ENCODE results near the gene HLF. TPM values are rescaled to one million over a fixed set of nuclear protein-coding genes. Genes with fewer than 3 reads are reported as not detected.
A peak's percentile ranks its signal among the peaks of the same experiment; 100 is the strongest.

Gene HLF
- total RNA-seq, 2 donors from 2014 or later: 20.2 to 22.5 TPM

DNA sequence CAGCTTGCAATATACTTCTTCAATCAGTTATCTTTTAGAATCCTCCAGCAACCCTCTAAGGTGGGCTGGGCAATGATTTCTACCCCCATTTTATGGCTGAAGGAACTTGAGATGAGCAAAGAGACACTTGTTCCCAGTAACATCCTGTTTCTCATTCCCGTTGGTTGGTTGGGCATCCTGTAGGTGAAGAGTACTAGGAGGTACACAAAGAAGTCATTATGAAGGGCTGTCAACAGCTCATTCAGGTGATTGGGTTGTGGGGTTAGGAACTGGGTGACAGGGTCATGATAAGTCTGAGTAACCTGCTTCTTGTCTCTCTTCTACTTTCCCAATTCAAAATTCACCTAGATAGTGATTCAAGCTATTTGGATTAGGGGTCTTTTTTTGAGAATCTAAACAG is 80.4 kb downstream of the HLF start:
- H3K9me3 ChIP-seq (ENCODE audit: control insufficient read depth, low read length, poor library complexity, severe bottlenecking): no peaks in the 10 kb centered on the region
- no peak overlapping the region for H3K4me3 Mint-ChIP-seq
- H3K27ac Mint-ChIP-seq: peak overlapping the region; percentile 93
- peaks cover 45% of the 10 kb centered on the region for H3K4me1 Mint-ChIP-seq
- DNase-seq: no peak
- no peak for ATAC-seq
- peaks cover 3% of the 10 kb centered on the region for H3K36me3 Mint-ChIP-seq (ENCODE audit: low read depth)
- no peaks in the 10 kb centered on the region for H3K27me3 Mint-ChIP-seq

GRCh38 chr17:55346658-55347057 is 81.9 kb downstream of the HLF start:
- DNase-seq (no peak), ATAC-seq (no peak)
- H3K4me3 Mint-ChIP-seq: no peak overlapping the region
- no peaks in the 10 kb centered on the region for H3K27me3 Mint-ChIP-seq
- no peak overlapping the region for H3K27ac Mint-ChIP-seq
- H3K9me3 ChIP-seq (ENCODE audit: control insufficient read depth, low read length, poor library complexity, severe bottlenecking): no peaks in the 10 kb centered on the region
- H3K36me3 Mint-ChIP-seq (ENCODE audit: low read depth): peaks cover 3% of the 10 kb centered on the region
- H3K4me1 Mint-ChIP-seq: peaks cover 45% of the 10 kb centered on the region

DNA sequence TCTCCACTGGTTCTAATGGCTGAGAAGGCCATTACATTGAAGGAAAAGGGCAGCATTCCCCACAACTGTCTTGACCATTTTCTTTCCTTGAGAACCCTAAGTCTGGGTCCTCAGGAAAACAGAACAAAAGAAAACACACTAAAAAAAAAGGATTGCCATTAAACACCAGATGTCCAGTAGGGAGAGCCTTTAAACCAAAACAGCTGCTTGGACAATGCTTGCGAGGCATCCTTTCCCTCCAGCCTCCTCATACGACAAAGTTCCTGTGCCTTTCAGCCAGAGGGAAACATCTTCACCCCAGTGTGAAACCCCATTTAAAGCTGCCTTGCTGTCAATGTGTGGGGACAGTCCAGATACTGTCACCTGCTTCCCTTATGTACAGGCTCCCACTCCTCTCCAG is 82.6 kb downstream of the HLF start:
- H3K27me3 Mint-ChIP-seq: no peaks in the 10 kb centered on the region
- H3K4me1 Mint-ChIP-seq: peaks cover 44% of the 10 kb centered on the region
- no peak overlapping the region for H3K4me3 Mint-ChIP-seq
- peak overlapping the region; percentile 80 for H3K27ac Mint-ChIP-seq
- DNase-seq: no peak
- peaks cover 3% of the 10 kb centered on the region for H3K36me3 Mint-ChIP-seq (ENCODE audit: low read depth)
- no peak for ATAC-seq
- H3K9me3 ChIP-seq (ENCODE audit: control insufficient read depth, low read length, poor library complexity, severe bottlenecking): no peaks in the 10 kb centered on the region

- Mint-ChIP-seq H3K4me1 (peaks cover 30% of the 10 kb centered on the region), H3K27me3 (no peaks in the 10 kb centered on the region), H3K36me3 (ENCODE audit: low read depth) (peaks cover 3% of the 10 kb centered on the region), H3K27ac (peak overlapping the region; percentile 80), H3K4me3 (peak overlapping the region; percentile 67)
- DNase-seq (peak; percentile 7 to 20 (median 14)), ATAC-seq (peak; percentile 71)
- H3K9me3 ChIP-seq (ENCODE audit: control insufficient read depth, low read length, poor library complexity, severe bottlenecking): no peaks in the 10 kb centered on the region
Measured at GRCh38 chr17:55348749-55349354, 84.1 kb downstream of the HLF start.

GRCh38 chr17:55350825-55351205 is 86.1 kb downstream of the HLF start:
- no peak for ATAC-seq
- no peaks in the 10 kb centered on the region for H3K9me3 ChIP-seq (ENCODE audit: control insufficient read depth, low read length, poor library complexity, severe bottlenecking)
- H3K27ac Mint-ChIP-seq: no peak overlapping the region
- peaks cover 19% of the 10 kb centered on the region for H3K4me1 Mint-ChIP-seq
- DNase-seq: no peak
- H3K27me3 Mint-ChIP-seq: no peaks in the 10 kb centered on the region
- no peak overlapping the region for H3K4me3 Mint-ChIP-seq
- peaks cover 3% of the 10 kb centered on the region for H3K36me3 Mint-ChIP-seq (ENCODE audit: low read depth)

DNA sequence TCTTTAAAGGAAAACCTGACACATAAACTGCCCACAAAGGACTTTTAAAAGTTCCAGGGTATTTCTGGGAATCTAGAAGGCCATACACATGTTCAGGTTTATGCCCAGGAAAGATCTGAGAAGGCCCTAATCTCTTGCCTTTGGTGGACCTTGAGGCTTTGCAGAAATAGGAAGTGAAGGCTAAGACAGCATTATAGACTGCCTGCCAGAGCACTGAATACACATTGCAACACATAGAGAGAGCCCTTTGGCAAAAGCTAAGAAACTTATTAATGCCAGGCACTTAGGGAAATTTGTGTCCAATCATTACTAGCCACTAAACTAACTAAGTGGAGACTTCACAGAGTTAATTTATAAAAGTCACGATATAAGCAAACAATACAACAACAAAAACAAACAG is 86.5 kb downstream of the HLF start:
- Mint-ChIP-seq H3K4me1 (peaks cover 19% of the 10 kb centered on the region), H3K4me3 (no peak overlapping the region), H3K27ac (no peak overlapping the region), H3K27me3 (no peaks in the 10 kb centered on the region), H3K36me3 (ENCODE audit: low read depth) (peaks cover 3% of the 10 kb centered on the region)
- no peak for DNase-seq
- ATAC-seq: no peak
- no peaks in the 10 kb centered on the region for H3K9me3 ChIP-seq (ENCODE audit: control insufficient read depth, low read length, poor library complexity, severe bottlenecking)

DNA sequence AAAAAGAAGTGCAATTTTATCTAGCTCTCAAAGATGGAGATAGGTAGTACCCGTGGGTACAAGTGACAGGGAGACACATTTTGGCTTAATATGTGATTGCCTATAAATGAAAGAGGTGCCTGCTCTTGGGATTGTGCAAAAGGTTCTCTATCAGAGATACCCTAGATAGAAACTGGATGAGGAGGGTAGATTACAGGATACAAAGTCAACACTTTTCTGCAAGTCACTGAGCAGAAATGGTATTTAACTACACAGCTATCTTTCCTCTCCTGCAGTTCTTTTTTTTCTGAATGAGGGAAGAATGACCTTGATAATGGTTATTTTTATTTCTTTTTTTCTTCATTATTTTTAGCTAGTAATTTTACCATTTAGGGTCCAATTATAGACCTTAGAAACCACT is 89.2 kb downstream of the HLF start:
- ATAC-seq: no peak
- H3K27me3 Mint-ChIP-seq: peaks cover 8% of the 10 kb centered on the region
- no peak for DNase-seq
- no peaks in the 10 kb centered on the region for H3K9me3 ChIP-seq (ENCODE audit: control insufficient read depth, low read length, poor library complexity, severe bottlenecking)
- H3K36me3 Mint-ChIP-seq (ENCODE audit: low read depth): no peaks in the 10 kb centered on the region
- H3K27ac Mint-ChIP-seq: peak overlapping the region; percentile 9
- peaks cover 4% of the 10 kb centered on the region for H3K4me1 Mint-ChIP-seq
- no peak overlapping the region for H3K4me3 Mint-ChIP-seq

DNA sequence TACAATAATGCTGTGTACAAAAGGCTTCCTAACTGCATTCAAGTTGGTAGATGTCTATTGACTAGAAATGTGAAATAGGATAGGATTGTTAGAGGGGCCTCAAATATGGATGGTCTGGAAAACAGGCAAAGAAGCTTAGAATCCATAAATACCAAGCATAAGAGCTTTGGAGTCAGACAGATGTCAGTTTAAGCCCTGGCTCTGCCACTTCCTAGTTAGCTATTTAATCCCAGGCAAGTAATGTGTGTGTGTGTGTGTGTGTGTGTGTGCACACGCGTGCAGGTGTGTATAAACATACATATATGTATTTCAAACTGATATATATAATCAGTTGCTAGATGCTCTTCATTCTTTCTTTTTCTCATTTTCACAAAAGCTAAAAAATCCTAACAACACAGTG is 90.2 kb downstream of the HLF start:
- Mint-ChIP-seq H3K4me3 (no peak overlapping the region), H3K27ac (no peak overlapping the region), H3K27me3 (peaks cover 8% of the 10 kb centered on the region), H3K36me3 (ENCODE audit: low read depth) (no peaks in the 10 kb centered on the region), H3K4me1 (peaks cover 4% of the 10 kb centered on the region)
- DNase-seq: no peak
- no peaks in the 10 kb centered on the region for H3K9me3 ChIP-seq (ENCODE audit: control insufficient read depth, low read length, poor library complexity, severe bottlenecking)
- no peak for ATAC-seq

DNA sequence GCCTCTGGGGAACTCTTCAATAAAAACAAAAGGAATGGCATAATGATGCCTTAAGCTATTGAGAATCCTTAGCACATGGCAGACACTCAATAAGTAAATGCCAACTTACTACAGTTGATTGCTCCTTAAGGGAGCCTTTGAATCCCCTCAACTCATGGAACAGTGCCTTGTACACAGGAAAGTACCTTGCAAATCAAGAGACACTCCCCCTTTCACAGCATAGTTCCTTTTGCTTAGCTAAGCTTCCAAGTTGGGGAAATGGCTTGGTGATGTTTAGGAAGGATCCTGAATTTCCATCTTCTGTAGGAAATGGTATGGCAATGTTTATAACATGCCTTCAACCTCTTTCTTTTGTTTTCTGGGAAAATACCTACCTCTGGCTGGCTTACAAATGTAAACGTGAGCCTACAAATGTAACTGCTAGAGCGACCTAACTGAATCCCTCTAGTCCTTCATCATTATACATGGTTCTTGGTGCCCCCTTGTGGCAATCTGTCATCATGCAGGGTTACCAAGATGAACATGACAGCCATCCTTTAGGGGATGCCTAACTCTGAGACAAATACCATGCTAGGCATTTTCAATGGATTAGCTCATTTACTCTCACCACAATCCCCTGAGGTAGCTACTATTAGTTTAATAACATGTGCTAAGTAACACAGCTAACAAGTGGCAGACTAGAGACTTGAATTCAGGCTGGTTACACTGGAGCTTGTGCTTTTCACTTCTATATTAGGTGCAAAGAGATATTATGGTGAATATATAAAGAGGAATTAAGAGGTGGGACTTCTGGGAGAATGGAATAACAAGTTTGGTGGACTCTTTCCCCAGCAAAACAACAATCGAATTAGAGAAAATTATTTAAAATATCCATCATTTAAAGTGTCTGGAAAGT is 91.9 kb downstream of the HLF start:
- DNase-seq: peak; percentile 28 to 59 (median 38)
- peaks cover 8% of the 10 kb centered on the region for H3K27me3 Mint-ChIP-seq
- H3K4me3 Mint-ChIP-seq: no peak overlapping the region
- H3K36me3 Mint-ChIP-seq (ENCODE audit: low read depth): no peaks in the 10 kb centered on the region
- ATAC-seq: peak; percentile 97
- no peak overlapping the region for H3K27ac Mint-ChIP-seq
- H3K4me1 Mint-ChIP-seq: peaks cover 4% of the 10 kb centered on the region
- H3K9me3 ChIP-seq (ENCODE audit: control insufficient read depth, low read length, poor library complexity, severe bottlenecking): peaks cover 9% of the 10 kb centered on the region

- Mint-ChIP-seq H3K27me3 (peaks cover 8% of the 10 kb centered on the region), H3K4me3 (no peak overlapping the region), H3K36me3 (ENCODE audit: low read depth) (no peaks in the 10 kb centered on the region), H3K4me1 (peaks cover 4% of the 10 kb centered on the region), H3K27ac (no peak overlapping the region)
- ATAC-seq: no peak
- DNase-seq: no peak
- peaks cover 9% of the 10 kb centered on the region for H3K9me3 ChIP-seq (ENCODE audit: control insufficient read depth, low read length, poor library complexity, severe bottlenecking)
Measured at GRCh38 chr17:55360971-55361370, 96.2 kb downstream of the HLF start.

DNA sequence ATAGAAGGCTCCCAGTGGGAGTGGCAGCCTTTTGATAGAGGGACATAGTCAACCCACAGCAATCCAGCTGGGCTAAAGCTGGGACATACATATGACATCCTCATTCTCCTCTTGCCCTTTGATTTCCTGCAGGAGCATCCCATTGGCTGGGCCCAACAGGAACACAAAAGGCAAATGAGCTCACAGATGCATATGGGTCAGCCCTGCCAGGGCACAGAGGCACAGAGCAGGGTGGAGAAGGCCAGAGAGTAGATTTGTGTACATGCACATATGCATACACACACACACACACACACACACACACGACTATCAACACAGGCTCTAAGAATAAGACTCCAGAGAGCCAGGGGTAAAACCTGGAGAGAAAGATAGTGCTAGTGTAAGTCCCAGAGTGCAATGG is 98.3 kb downstream of the HLF start:
- DNase-seq (no peak), ATAC-seq (no peak)
- Mint-ChIP-seq H3K27ac (no peak overlapping the region), H3K36me3 (ENCODE audit: low read depth) (no peaks in the 10 kb centered on the region), H3K27me3 (peaks cover under 1% of the 10 kb centered on the region), H3K4me1 (no peaks in the 10 kb centered on the region), H3K4me3 (no peak overlapping the region)
- peaks cover 9% of the 10 kb centered on the region for H3K9me3 ChIP-seq (ENCODE audit: control insufficient read depth, low read length, poor library complexity, severe bottlenecking)

GRCh38 chr17:55366020-55366481 is 101.3 kb downstream of the HLF start:
- Mint-ChIP-seq H3K27me3 (peaks cover 15% of the 10 kb centered on the region), H3K4me3 (no peak overlapping the region), H3K27ac (no peak overlapping the region), H3K4me1 (peaks cover 3% of the 10 kb centered on the region), H3K36me3 (ENCODE audit: low read depth) (no peaks in the 10 kb centered on the region)
- peaks cover 4% of the 10 kb centered on the region for H3K9me3 ChIP-seq (ENCODE audit: control insufficient read depth, low read length, poor library complexity, severe bottlenecking)
- ATAC-seq: no peak
- no peak for DNase-seq

GRCh38 chr17:55368706-55369105 is 103.9 kb downstream of the HLF start:
- Mint-ChIP-seq H3K4me1 (peaks cover 3% of the 10 kb centered on the region), H3K4me3 (no peak overlapping the region), H3K36me3 (ENCODE audit: low read depth) (no peaks in the 10 kb centered on the region), H3K27me3 (peaks cover 16% of the 10 kb centered on the region), H3K27ac (no peak overlapping the region)
- DNase-seq: no peak
- ATAC-seq: no peak
- H3K9me3 ChIP-seq (ENCODE audit: control insufficient read depth, low read length, poor library complexity, severe bottlenecking): no peaks in the 10 kb centered on the region

Measured in T-helper 17 cell (primary cell).